ENCODE measurements around the gene DCP2.

Gene DCP2

GRCh38 chr5:112931473-112931872, 45.1 kb upstream of the DCP2 start:
- H4K20me1 ChIP-seq (ENCODE audit: low read depth, low read length): no peaks in the 10 kb centered on the region
- H3K27ac ChIP-seq (ENCODE audit: low read depth, low read length): peak overlapping the region; percentile 93
- H3K36me3 ChIP-seq (ENCODE audit: low read length): no peaks in the 10 kb centered on the region
- H3K79me2 ChIP-seq (ENCODE audit: insufficient read depth, low read length): no peaks in the 10 kb centered on the region
- TF ChIP-seq, protein P1, sequence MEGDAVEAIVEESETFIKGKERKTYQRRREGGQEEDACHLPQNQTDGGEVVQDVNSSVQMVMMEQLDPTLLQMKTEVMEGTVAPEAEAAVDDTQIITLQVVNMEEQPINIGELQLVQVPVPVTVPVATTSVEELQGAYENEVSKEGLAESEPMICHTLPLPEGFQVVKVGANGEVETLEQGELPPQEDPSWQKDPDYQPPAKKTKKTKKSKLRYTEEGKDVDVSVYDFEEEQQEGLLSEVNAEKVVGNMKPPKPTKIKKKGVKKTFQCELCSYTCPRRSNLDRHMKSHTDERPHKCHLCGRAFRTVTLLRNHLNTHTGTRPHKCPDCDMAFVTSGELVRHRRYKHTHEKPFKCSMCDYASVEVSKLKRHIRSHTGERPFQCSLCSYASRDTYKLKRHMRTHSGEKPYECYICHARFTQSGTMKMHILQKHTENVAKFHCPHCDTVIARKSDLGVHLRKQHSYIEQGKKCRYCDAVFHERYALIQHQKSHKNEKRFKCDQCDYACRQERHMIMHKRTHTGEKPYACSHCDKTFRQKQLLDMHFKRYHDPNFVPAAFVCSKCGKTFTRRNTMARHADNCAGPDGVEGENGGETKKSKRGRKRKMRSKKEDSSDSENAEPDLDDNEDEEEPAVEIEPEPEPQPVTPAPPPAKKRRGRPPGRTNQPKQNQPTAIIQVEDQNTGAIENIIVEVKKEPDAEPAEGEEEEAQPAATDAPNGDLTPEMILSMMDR (IDR thresholded peaks at IDR 0.05; ENCODE audit: insufficient read depth, low read length, poor library complexity, severe bottlenecking): no peak
- no peak for TF ChIP-seq EZH2phosphoT487 (conservative IDR thresholded peaks at IDR 0.05; ENCODE audit: low read length)
- H3K9me3 ChIP-seq (ENCODE audit: insufficient read depth, low read length): no peaks in the 10 kb centered on the region
- H3K27me3 ChIP-seq (ENCODE audit: low read length): no peaks in the 10 kb centered on the region
- H2AFZ ChIP-seq (ENCODE audit: low read depth, low read length, severe bottlenecking): no peak overlapping the region
- H3K4me3 ChIP-seq (ENCODE audit: insufficient read depth, low read length, poor library complexity, severe bottlenecking): no peak overlapping the region
- no peaks in the 10 kb centered on the region for H3K9me2 ChIP-seq (replicated peaks; ENCODE audit: insufficient read depth, low read length)
- peaks cover 51% of the 10 kb centered on the region for H3F3A ChIP-seq (ENCODE audit: insufficient read depth)
- H3K9ac ChIP-seq (ENCODE audit: low read length): no peak overlapping the region
- H3K4me2 ChIP-seq (ENCODE audit: low read depth, low read length, poor library complexity, severe bottlenecking): no peak overlapping the region

DNA sequence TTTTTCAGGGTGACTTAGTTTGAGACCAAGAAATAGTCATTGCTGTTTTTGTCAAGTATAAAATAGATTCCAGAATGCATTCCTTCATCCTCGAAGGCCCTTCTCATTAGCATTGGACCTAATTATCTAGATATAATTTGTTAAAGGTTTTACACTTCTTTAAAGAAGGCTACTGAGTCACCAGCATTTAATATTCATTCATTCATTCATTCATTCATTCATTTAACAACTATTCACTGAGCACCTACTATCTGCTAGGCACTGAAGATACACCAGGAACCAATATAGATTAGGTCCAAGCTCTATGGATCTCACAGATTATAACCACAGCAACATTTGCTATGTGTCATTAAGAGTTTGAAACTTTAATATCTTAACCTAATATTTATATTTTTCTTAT, 43.5 kb upstream of the DCP2 start:
- H3F3A ChIP-seq (ENCODE audit: insufficient read depth): peaks cover 35% of the 10 kb centered on the region
- no peaks in the 10 kb centered on the region for H4K20me1 ChIP-seq (ENCODE audit: low read depth, low read length)
- H3K9ac ChIP-seq (ENCODE audit: low read length): no peak overlapping the region
- TF ChIP-seq, protein P1 (IDR thresholded peaks at IDR 0.05; ENCODE audit: insufficient read depth, low read length, poor library complexity, severe bottlenecking): no peak
- no peak for TF ChIP-seq EZH2phosphoT487 (conservative IDR thresholded peaks at IDR 0.05; ENCODE audit: low read length)
- no peak overlapping the region for H3K4me3 ChIP-seq (ENCODE audit: insufficient read depth, low read length, poor library complexity, severe bottlenecking)
- H3K27me3 ChIP-seq (ENCODE audit: low read length): no peaks in the 10 kb centered on the region
- no peaks in the 10 kb centered on the region for H3K36me3 ChIP-seq (ENCODE audit: low read length)
- H3K4me2 ChIP-seq (ENCODE audit: low read depth, low read length, poor library complexity, severe bottlenecking): no peak overlapping the region
- no peaks in the 10 kb centered on the region for H3K9me2 ChIP-seq (replicated peaks; ENCODE audit: insufficient read depth, low read length)
- no peaks in the 10 kb centered on the region for H3K79me2 ChIP-seq (ENCODE audit: insufficient read depth, low read length)
- no peak overlapping the region for H2AFZ ChIP-seq (ENCODE audit: low read depth, low read length, severe bottlenecking)
- no peaks in the 10 kb centered on the region for H3K9me3 ChIP-seq (ENCODE audit: insufficient read depth, low read length)
- no peak overlapping the region for H3K27ac ChIP-seq (ENCODE audit: low read depth, low read length)

DNA sequence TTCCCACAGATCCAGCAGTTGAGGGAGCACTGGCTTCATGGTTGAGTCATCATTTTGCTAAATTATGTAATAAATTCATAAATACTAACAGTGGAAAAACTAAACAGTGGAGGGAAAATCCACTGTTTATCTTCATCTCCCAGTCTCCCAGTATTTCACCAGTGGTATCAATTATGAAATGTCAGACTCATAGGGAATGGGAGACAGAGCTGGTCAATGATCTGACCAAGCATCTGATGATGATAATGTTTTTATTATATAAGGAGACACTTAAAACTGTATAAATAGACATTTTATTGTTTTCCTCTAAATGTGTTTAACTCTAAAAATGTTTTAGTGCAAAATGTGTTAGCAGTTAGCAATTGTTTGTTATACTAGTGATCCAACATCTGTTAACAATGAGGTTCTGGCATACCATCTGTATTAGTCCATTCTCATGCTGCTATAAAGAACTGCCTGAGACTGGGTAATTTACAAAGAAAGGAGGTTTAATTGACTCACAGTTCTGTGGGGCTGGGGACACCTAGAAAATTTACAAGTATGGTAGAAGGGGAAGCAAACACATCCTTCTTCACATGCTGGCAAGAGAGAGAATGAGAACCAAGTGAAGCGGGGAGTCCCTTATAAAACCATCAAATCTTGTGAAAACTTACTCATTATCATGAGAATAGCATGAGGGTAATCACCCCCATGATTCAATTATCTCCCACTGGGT, 42.8 kb upstream of the DCP2 start:
- no peak for TF ChIP-seq EZH2phosphoT487 (conservative IDR thresholded peaks at IDR 0.05; ENCODE audit: low read length)
- TF ChIP-seq, protein P1 (IDR thresholded peaks at IDR 0.05; ENCODE audit: insufficient read depth, low read length, poor library complexity, severe bottlenecking): no peak
- Histone ChIP-seq H3K4me3 (ENCODE audit: insufficient read depth, low read length, poor library complexity, severe bottlenecking) (no peak overlapping the region), H3K9ac (ENCODE audit: low read length) (no peak overlapping the region), H2AFZ (ENCODE audit: low read depth, low read length, severe bottlenecking) (no peak overlapping the region), H3K27me3 (ENCODE audit: low read length) (no peaks in the 10 kb centered on the region), H4K20me1 (ENCODE audit: low read depth, low read length) (no peaks in the 10 kb centered on the region), H3K9me3 (ENCODE audit: insufficient read depth, low read length) (no peaks in the 10 kb centered on the region), H3F3A (ENCODE audit: insufficient read depth) (peaks cover 28% of the 10 kb centered on the region), H3K27ac (ENCODE audit: low read depth, low read length) (no peak overlapping the region), H3K36me3 (ENCODE audit: low read length) (no peaks in the 10 kb centered on the region), H3K4me2 (ENCODE audit: low read depth, low read length, poor library complexity, severe bottlenecking) (no peak overlapping the region), H3K9me2 (replicated peaks; ENCODE audit: insufficient read depth, low read length) (no peaks in the 10 kb centered on the region), H3K79me2 (ENCODE audit: insufficient read depth, low read length) (no peaks in the 10 kb centered on the region)

Data from SU-DHL-6 (cell line).